HG03196 (cell line): ENCODE data around the gene TARS2.

Source experiments
- ATAC-seq: cut with Tn5 transposase; IDR thresholded peaks from one replicate; pipeline ENCODE4 v1.9.1; 2021; ENCODE audit not compliant: unreplicated experiment

Gene TARS2

DNA sequence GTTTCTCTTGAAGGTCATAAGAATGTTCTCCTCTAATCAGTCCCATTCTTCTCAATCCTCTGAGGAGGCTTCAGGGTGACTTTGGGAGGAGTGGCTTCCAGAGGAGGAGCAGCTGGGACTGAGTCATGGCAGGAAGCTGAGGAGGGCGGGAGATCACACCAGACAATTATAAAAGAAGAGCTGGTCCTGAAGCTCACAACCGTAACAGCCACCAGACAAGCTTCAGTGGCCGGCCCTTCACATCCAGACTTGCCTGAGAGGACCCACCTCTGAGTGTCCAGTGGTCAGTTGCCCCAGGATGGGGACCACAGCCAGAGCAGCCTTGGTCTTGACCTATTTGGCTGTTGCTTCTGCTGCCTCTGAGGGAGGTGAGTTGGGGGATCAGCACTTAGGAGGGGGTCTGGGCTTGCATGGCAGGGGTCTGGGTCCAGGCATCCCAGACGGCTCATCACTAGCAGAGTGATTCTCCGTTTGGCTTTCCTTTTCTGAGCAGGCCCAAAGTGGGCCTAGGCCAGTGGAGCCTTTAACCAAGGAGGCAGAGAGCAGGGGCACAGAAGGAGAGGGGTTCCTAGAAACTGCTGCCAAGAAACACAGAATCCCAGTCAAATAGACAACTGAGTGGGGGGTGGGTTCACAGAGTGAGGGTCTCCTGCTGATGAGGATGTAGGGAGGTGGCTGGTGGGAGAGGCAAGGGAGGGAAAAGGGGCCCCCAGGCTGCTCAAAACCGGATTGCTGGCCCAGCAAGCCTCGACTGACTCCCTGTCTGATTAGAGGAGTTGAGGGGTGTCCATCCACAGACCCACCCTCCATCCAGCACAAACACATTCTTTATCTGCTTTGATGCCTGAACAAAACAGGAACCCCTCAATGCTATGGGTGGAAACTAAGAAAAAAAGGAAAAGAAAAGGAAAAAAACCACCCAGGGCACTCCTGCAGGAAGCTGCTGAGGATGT lies 21.0 kb downstream of the TARS2 start, which contains the start of gene ECM1:
Gene ECM1, plus strand, starts transcription at position 198 of the 953 bp plus-strand sequence. Its CDS starts 101 bp downstream, at position 299.
- ATAC-seq = no peak

DNA sequence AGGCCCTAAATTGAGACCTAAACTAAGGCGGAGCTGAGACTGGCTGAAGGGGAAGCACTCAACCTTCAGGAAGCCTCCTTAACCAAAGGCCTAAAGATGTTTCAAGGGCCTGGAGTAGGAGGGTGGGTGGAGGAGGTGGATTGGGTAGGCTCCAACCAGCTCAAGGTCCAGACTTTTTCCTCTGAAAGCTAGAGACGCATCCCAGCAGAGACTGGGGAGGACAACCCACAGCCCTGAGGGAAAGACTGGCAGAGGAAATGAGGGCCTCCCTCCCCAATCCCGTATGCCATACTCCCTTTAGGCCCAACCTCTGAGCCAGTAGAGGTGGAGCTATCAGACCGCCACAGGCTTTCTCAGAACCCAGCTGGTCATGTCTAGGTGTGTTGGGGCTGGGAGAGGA lies 21.8 kb downstream of the TARS2 start:
- no peak for ATAC-seq

DNA sequence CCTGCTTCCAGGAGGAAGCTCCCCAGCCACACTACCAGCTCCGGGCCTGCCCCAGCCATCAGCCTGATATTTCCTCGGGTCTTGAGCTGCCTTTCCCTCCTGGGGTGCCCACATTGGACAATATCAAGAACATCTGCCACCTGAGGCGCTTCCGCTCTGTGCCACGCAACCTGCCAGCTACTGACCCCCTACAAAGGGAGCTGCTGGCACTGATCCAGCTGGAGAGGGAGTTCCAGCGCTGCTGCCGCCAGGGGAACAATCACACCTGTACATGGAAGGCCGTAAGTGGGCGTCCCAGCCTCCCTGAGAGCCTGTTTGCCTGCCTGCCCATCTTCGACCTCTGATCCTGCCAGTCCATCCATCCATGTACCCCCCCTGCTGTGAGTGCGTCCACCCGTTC lies 24.3 kb downstream of the TARS2 start:
- ATAC-seq = no peak

DNA sequence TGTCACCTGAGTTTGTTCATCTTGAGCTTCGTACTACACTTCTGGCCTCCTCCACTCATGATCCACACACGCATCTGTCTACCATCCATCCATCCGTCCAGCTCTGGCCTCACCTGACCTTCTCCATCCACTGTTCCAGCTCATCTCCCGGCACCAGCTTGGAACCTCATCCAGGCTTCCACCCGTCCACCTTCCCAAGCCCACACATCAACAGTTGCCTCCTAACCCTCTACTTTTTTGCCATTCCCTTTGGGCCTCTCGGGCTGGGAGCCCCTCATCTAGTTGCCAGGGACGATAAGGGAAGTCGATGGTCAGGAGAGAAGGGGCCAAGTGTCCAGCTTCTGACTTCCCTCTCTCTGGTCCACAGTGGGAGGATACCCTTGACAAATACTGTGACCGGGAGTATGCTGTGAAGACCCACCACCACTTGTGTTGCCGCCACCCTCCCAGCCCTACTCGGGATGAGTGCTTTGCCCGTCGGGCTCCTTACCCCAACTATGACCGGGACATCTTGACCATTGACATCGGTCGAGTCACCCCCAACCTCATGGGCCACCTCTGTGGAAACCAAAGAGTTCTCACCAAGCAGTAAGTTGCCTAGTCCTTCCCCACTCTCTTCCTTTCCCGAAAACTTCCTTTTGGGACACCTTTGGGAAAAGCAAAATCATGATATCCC lies 24.9 kb downstream of the TARS2 start:
- ATAC-seq = no peak

DNA sequence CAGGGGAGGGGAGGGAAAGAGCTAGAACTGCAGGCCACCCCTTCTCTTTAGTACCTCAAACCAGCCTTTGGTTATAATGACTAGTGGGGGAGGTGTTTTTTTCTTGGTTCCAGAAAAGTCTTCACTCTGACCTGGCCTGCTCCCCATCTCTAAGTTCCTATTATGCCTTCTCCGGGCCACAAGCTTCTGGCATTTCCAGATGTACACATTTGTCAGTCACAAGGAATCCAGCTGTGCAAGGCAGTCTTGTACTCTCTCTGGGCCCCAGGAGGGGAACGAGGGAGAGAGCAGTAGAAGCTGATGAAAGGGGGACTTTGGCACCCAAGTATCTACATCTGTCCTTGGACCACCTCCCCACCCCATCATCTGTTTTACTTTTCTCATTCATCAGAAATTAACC lies 25.6 kb downstream of the TARS2 start:
- no peak for ATAC-seq

DNA sequence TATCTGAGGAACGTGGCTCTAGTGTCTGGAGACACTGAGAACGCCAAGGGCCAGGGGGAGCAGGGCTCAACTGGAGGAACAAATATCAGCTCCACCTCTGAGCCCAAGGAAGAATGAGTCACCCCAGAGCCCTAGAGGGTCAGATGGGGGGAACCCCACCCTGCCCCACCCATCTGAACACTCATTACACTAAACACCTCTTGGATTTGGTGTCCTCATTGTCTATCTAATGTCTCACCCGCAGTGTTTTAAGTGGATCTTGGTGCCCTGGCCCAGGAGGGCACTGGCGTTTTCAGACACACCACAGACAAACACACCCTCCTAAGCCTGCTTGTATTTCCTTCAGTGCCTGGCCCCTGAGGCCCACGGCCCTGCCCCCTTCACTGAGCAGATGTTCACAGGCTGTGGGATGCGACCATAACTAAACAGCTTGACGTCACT lies 26.2 kb downstream of the TARS2 start:
- no peak for ATAC-seq

DNA sequence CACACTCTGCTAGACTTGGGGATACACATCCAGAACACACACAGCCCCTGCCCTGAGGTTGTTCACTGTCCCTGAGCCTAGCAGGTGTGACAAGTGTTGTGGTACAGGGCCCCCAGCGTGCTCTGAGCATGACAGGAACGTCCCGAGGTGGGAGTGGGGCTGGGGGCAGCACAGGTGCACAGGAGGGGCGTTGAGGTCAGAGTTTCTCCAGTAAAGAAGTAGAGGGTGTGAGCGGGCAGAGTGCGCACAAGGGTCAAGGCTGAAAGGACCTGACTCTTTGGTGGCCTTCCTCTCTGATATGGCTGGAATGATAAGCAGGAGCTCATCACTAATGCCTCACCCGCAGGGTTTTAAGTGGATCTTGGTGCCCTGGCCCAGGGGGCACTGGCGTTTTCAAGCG lies 27.0 kb downstream of the TARS2 start:
- no peak for ATAC-seq

DNA sequence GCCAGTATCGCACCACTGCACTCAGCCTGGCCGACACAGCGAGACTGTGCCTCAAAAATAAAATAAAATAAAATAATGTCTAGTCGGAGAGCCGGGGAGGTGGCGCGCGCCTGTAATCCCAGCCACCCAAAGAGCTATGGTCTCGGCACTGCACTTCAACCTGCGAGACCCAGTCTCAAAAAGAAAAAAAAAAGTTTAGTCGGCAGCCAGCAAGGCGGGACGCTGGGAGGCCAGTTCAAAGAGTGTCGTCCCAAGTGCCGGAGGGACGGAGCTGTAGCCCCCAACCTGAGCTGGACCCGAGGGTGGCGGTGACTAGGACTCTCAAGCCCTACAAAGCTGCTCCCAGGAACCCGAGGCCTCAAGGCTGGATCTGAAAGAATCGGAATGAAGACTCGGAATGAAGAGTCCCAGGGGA lies 27.7 kb downstream of the TARS2 start:
- peak; percentile 1 for ATAC-seq

DNA sequence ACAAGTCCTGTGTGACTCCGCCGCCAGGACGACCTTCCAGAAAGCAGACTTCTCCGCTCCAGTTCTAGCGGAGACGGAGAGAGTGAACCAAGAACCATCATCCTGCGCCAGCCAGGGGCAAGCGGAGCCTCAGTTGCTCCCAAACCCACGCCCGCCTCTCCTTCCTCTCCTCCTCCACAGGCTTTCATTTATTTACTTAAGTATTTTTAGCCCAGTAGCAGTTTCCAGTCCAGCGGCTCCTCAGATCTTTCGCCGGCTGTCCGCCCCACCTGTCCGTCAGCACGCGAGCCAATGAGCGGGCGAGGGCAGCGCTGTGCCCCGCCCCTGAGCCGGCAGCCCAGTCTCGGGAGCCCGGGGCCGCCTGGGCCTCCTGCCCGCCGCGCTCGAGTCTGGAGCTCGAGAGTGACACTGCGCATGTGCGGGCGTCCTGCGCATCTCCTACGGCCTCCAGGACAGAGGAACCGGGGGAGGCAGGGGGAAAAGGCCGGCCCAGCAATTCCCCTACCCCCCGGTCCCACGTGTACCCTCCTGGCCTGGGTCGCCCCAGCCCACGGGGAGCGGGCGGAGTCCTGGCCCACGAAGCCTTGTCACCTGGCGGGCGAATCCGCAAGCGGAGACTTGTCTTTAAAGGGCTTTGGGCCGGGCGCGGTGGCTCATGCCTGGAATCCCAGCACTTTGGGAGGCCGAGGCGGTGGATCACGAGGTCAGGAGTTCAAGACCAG lies 28.3 kb downstream of the TARS2 start, which contains the start of gene FALEC:
Gene FALEC, plus strand, starts transcription at position 425 of the 722 bp plus-strand sequence.
- peak; percentile 92 for ATAC-seq

DNA sequence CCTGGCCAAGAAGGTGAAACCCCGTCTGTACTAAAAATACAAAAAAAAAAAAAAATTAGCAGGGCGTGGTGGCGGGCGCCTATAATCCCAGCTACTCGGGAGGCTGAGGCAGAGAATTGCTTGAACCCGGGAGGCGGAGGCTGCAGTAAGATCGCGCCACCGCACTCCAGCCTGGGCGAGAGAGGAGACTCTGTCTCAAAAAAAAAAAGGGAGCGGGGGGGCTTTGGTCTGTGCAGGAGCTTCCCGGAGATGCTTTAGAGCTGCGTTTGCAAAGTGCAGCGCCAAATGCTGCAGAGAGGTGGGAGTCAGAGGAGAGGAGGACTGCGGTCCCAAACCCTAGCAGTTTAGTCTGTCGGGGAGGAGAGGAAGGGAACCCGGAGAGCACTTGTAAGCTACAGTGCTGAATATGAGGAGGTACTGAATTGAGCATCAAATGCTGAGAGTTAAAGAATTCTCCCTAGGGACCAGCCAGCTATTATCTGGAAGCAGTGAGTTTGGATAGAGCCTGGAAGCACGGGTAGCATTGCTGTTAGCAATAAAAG lies 28.9 kb downstream of the TARS2 start:
- no peak for ATAC-seq

DNA sequence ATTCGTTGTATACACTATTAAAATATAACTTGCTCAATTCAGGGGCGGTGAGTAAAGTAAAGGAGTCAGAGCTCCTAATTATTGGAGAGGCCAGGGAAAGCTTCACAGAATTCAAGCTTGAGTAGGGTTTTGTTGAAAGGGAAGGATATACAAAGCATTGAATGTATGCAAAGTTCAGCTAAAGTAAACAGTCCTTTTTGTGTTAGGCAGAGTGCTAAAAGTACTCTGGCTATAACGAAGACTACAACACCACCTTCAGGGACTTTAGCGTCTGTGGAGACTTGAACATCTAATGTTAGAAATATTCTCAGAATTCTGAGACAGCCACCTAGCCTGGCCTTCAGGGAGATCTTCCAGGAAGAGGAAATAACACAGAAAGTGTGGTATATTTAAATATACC lies 29.4 kb downstream of the TARS2 start:
- no peak for ATAC-seq

DNA sequence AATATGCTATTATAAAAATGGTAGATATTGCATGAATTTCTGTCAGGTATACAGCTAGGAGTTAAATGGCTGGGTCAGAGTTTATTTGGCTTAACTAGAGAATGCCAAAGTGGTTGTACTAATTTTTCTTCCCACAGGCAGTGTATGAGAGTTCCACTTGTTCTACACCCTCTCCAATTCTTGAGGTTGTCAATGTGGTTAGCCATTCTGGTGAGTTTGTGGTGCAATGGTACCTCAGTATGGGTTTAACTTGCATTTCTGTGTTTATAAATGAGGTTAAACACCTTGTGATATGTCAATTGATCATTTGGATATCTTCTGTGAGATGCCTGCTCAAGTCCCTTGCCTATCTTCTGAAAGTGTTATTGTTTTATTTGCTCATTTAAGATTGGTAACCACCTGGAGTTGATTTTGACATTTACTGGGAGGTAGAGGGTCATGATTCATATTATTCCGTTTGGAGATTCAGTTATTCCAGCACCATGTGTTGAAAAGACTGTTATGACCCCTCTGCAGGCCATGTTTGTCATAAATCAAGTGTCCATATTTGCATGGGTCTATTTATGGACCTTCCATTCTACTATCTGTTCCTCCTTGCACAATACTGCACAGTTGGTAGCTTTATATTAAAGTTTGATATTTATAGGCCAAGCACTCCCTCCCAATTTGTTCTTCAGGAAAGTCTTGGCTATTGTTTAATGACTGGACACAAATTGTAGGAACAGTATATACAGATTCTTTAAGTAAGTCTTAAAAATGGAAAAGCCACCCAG lies 34.2 kb downstream of the TARS2 start:
- ATAC-seq = no peak

DNA sequence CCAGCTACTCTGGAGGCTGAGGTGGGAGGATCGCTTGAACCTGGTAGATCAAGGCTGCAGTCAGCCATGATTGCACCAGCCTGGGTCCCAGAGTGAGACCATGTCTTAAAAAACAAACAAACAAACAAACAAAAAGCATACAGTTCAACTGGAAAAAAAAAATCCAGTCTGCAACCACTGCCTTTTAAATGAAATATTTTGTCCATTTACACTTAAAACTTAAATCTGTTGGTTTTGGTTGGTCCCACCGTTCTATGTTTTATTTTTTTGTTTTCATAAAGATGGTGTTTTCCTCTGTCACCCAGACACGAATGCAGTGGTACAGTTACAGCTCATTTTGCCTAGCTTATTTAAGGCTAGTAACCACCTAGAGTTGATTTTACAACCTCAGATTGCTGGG lies 38.1 kb downstream of the TARS2 start:
- no peak for ATAC-seq

DNA sequence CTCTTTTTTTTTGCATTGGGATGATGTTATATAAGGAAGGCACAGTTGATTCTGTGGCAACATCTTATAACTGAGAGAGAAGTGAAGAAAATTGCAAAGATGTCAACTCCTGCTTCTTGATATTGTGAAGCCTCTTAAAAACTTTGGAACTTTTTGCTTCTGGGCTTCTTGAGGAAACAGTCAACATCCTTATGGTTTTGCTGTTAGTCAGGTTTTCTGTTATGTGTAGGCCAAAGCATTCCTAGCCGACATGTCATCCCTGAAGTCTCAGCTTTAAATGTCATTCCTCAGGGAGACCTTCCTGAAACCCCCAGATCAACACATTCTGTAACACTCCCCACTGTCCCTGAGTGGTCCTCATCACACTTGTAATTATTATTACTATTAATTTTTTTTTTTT lies 41.0 kb downstream of the TARS2 start:
- ATAC-seq = no peak

DNA sequence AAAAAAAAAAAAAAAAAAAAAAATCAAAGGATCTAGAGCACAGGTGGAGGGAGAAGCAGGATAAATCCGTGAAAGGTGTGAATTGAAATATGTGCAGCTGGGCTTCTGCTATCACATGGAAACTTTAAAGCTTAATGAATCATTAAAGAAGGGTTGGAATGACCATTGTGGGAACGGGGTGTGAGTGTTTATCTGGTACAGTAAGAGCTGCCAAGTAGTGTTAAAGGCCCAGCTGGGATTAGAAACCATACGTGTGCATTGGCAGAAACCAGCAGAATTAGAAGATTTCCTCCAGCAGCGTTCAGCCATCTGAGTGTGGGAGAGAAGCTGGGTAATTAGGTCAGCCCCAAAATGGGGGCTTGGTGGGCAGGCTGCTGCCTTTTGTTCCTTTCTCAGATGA lies 41.8 kb downstream of the TARS2 start:
- no peak for ATAC-seq

DNA sequence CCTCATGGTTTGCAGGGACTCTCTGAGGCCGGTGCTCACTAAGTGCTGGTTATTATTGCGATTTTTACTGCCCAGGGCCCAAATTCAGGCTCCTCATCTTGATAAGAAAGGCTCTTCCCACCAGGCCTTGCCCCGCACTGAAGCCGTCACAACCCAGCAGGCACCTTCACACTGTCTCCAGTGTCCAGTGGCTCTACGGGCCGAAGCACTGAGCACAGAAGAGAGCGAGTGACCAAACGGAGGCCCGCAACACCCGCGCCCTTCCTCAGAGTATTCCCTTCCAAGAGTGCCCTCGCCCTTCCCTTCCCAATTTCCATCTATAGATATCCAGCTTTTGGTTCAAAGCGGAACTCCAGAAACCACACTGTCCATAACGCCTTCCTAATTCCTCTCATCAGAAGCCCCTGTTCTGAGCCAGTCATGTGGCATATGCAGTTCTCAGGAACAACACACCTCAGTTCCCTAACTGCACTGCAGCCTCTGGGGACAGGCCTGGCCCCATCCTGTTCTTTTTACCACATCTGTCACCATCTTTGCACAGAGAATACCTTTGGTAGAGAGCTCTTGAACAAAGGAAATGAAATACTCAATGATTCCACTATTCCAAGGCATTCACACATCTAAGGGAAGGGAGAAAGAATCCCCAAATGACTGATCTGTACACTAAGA lies 43.4 kb downstream of the TARS2 start:
- ATAC-seq = no peak

DNA sequence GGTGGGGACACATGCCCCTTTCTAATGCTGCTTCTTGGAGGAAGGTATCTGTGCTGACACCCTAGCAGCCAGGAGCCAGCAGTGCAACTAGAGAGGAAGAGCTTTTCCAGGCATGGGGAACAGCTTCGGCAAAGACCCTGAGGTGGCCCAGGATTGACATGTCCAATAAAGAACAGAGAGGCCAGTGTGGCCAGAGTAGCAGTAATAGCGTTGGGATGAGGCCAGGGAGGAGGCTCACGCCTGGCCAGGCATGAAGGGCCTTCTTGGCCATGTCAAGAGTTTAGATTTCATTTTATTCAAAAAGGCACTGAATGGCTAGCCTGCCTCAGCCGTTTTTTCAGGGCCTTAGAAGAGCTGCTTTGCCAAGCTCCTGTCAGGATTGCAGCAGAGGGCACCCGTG lies 45.6 kb downstream of the TARS2 start:
- ATAC-seq = no peak

DNA sequence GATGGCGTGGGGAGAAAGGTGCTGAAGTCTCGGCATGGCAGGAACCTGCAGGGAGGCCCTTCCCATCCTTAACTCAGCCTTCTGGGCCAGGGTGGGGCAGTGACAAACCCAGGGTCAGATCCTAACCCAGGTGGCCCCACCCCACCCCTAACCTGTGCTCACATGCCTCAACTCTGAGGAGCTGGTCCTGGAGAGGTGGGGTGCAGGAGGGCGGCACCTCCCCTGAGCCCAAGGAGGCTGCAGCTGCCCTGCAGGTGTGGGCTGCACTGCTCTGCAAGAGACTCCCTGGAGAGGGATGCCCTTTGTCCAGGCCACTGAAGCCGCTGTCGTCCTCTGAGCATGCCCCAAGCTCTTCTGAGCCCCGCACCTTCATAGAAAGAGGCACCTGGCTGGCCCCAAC lies 46.8 kb downstream of the TARS2 start:
- ATAC-seq = no peak

DNA sequence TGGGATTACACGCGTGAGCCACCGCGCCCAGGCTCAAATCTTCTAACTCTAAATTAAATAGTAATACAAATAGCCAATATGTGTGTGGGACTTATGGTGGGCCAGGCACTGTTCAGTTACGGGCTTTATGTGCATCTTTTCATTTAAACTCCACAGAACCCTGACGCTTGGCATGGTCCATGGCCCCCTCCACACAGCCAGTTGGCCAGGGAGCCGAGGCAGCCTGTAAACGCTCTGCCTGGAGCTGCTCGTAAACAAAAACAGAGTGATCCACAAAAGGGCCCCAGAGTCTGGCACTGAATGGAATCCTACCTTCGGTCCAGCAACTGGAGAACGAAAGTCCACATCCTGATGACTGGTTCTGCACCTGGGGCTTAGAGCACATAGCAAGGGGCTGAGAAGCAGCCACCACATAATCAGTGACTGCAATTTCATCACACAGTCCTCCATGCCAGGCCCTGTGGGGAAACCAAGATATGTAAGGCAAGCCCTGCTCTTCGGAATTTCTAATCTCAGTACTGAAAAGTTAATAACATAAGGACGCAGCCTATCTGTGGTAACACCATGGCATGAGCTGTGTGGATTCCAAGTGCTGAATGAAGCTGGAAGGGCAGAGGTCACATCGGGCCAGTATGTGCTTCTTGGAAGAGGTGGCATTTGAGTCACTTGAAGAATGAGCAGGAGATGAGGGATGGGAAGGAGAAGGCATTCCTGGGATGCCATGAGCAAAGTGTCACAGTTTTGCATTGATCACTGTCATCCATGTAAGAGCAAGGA lies 48.5 kb downstream of the TARS2 start:
- ATAC-seq = no peak
